D721Med (cell line): Measurements from ENCODE around the gene ALDH5A1.

Experiments used
- DNase-seq: peaks from one replicate; pipeline ENCODE4 v3.0.0; 2011; ENCODE audit warnings: low spot score; ENCODE audit not compliant: insufficient read length
- FAIRE-seq: peaks from 2 replicates; lab custom pipeline; 2011; peaks lifted over from hg19 to GRCh38; lab: Jason Lieb, UNC
- TF ChIP-seq, protein P1 (sequence below): IDR thresholded peaks from 2 replicates; pipeline ENCODE4 v1.5.1; 2012; ENCODE audit warnings: mild to moderate bottlenecking, control low read depth; ENCODE audit not compliant: insufficient read depth; ENCODE audit errors: missing control alignments

ALDH5A1 gene

DNA sequence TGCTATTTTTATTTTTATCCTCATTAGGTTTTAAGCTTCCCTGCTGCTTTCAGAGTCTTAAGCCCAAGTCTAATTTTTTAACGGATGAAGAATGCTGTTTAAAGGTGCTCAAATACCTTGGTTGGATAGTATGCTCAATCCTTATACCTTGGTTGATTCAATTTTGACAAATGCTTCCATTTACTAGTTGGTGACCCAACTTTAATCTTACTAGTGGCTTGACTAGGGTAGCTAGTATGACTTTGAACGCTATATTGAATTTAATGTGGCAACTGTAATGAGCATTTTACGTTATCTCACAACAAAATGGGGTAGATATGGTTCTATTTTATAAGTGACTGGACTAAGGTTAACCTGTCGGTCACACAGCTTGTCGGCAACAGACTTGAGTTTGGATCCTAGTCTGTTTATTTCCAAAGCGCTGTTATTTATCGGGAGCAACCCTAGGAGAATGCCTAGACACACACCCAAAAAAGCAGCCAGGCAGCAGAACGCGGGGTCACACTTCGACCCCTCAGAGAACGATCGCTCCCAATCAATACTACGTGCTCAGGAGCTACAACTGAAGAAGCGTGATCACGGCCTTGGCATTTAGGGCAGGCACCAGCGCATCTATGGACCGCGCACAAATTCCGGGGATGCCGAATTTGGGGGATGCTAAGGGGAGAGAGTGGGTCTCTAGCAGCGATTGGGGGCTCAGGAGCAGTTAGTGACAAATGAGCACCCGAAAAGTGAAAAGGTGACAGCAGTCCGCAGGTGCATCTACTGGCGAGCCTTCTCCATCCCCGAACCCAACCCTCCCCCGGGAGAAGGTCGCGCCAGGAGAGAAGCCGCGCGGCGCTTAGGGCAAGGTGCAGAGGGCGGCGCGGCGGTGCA is 586 bp upstream of the ALDH5A1 start:
- DNase-seq: no peak
- TF ChIP-seq, protein P1, sequence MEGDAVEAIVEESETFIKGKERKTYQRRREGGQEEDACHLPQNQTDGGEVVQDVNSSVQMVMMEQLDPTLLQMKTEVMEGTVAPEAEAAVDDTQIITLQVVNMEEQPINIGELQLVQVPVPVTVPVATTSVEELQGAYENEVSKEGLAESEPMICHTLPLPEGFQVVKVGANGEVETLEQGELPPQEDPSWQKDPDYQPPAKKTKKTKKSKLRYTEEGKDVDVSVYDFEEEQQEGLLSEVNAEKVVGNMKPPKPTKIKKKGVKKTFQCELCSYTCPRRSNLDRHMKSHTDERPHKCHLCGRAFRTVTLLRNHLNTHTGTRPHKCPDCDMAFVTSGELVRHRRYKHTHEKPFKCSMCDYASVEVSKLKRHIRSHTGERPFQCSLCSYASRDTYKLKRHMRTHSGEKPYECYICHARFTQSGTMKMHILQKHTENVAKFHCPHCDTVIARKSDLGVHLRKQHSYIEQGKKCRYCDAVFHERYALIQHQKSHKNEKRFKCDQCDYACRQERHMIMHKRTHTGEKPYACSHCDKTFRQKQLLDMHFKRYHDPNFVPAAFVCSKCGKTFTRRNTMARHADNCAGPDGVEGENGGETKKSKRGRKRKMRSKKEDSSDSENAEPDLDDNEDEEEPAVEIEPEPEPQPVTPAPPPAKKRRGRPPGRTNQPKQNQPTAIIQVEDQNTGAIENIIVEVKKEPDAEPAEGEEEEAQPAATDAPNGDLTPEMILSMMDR: no peak
- FAIRE-seq: no peak

DNA sequence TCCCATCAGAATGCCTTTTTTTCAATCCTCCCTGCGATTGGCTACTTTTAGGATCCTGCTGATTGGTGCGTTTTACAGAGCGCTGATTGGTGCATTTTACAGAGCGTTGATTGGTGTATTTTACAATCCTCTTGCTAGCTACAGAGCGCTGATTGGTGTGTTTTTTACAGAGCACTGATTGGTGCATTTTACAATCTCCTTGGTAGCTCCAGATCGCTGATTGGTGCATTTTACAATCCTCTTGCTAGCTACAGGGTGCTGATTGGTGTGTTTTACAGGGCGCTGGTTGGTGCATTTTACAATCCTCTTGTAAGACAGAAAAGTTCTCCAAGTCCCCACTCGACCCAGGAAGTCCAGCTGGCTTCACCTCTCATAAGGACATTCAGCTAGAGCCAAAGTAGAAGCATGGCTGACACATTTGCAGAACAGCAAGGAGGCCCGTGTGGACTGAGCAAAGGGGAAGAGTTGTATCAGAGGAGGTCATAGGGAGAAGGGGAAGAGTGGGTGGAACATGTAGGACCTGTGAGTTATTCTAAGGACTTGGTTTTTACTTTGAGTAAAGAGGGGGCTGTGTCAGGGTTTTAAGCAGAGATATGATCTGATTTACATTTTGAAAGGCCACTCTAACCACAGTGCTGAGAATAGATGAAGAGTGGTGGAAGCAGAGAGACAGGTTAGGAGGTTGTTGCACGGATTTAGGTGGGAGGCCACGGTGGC is 2.6 kb downstream of the ALDH5A1 start:
- TF ChIP-seq, protein P1: no peak
- no peak for DNase-seq
- FAIRE-seq: no peak

DNA sequence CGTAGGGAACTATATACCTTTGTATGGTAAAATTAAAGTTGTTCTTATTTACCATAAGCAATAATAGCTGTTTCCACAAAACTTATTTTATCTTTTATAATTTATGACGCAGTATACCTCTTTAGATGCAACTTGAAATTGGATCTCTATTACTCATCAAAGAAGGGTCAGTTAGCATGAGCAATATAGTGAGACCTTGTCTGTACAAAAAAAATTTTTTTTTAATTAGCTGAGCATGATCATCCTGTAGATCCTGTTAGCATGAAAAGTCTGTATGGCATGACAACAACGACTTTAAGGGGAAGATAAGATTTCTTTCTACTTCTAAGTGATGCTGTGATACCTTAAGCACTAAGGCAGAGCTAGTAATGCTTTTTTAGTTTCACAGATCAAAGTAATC is 5.9 kb downstream of the ALDH5A1 start:
- FAIRE-seq: no peak
- no peak for DNase-seq
- TF ChIP-seq, protein P1: no peak

DNA sequence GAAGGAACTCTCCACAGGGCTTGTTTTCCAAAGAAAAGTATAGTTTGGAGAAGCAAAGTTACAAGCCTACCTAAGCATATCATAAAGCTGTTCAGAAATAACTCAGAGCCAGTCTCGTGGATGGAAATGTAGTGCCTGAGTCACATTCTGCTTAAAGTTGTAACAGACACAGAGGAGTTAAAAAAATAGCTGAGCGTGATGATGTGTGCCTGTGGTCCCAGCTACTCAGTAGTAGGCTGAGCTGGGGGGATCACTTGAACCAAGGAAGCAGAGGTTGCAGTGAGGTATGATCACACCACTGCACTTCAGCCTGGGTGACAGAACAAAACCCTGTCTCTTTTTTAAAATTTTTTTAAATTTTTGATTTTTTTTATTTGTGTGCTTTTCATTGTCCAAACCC is 6.6 kb downstream of the ALDH5A1 start:
- FAIRE-seq (no peak), DNase-seq (no peak)
- TF ChIP-seq, protein P1: no peak

DNA sequence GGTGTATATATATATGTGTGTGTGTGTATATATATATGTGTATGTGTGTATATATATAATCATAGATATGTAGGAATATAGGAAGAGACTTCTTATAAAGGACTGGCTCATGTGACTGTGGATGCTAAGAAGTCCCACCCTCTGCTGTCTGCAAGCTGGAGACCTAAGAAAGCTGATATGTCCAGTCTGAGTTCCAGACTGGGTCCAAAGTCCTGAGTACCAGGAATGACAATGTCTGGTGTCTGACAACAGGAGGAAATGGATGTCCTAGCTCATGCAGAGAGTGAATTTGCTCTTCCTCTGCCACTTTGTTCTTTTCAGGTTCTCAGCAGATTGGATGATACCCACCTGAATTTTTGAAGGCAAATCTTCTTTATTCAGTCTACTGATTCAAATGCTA is 7.1 kb downstream of the ALDH5A1 start:
- DNase-seq: no peak
- FAIRE-seq: no peak
- TF ChIP-seq, protein P1: no peak

DNA sequence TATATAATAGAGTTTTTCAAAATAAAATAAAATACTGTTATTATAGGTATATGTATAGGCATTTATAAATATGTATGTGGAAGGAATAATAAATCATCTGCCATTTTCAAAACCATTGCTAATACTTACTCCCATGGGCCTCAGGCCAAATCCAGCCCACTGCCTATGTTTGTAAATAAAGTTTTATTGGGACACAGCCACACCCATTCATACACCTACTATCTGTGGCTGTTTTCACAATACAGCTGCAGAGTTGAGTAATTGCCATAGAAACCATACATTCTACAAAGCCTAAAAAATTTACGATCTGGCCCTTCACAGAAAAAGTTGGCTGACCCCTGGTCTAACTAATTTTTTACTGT is 9.5 kb downstream of the ALDH5A1 start:
- TF ChIP-seq, protein P1: no peak
- FAIRE-seq: no peak
- no peak for DNase-seq
